GM23338 (cell line): Measurements from ENCODE around the gene WWOX. TPM values are rescaled to one million over a fixed set of nuclear protein-coding genes. Genes with fewer than 3 reads are reported as not detected.

Source experiments
- ATAC-seq: fragments of 200-7000 bp; cut with Tn5 transposase; 3 replicates; pipeline ENCODE4 v1.9.1; 2020
- DNase-seq: peaks from one replicate; pipeline ENCODE4 v3.0.0-alpha.2; 2015; ENCODE audit warnings: low spot score
- H2AFZ ChIP-seq: fragments of 200-600 bp; sonication (generic); 2 replicates; pipeline ENCODE4 v1.8.0; 2016; ENCODE audit warnings: antibody characterized with exemption, mild to moderate bottlenecking, moderate library complexity
- H3F3A ChIP-seq: fragments of 200-600 bp; sonication (generic); replicated peaks from 2 replicates; pipeline ENCODE4 v1.8.0; 2017; ENCODE audit warnings: antibody characterized with exemption, mixed run types, low read depth
- H3K27ac ChIP-seq: fragments of 200-600 bp; sonication (generic); 2 replicates; pipeline ENCODE4 v1.6.1; 2016; ENCODE audit warnings: low read depth
- H3K27me3 ChIP-seq: fragments of 200-600 bp; sonication (generic); 2 replicates; pipeline ENCODE4 v1.8.0; 2016; ENCODE audit warnings: mild to moderate bottlenecking, mixed run types, moderate library complexity; ENCODE audit not compliant: insufficient read depth
- H3K36me3 ChIP-seq: fragments of 200-600 bp; sonication (generic); 2 replicates; pipeline ENCODE4 v1.8.0; 2016; ENCODE audit warnings: mild to moderate bottlenecking; ENCODE audit not compliant: insufficient read depth
- H3K4me1 ChIP-seq: fragments of 200-600 bp; sonication (generic); 2 replicates; pipeline ENCODE4 v1.8.0; 2016; ENCODE audit warnings: mild to moderate bottlenecking, moderate library complexity; ENCODE audit not compliant: insufficient read depth
- H3K4me2 ChIP-seq: fragments of 200-600 bp; sonication (generic); 2 replicates; pipeline ENCODE4 v1.7.1; 2017; ENCODE audit warnings: mixed run types
- H3K4me3 ChIP-seq: fragments of 200-600 bp; sonication (generic); 2 replicates; pipeline ENCODE4 v1.6.1; 2016; ENCODE audit warnings: mixed run types
- H3K79me2 ChIP-seq: fragments of 200-600 bp; sonication (generic); replicated peaks from 2 replicates; pipeline ENCODE4 v1.8.0; 2017; ENCODE audit warnings: mild to moderate bottlenecking; ENCODE audit not compliant: insufficient read depth
- H3K9me2 ChIP-seq: fragments of 200-600 bp; sonication (generic); 2 replicates; pipeline ENCODE4 v1.8.0; 2017; ENCODE audit not compliant: insufficient read depth
- H4K20me1 ChIP-seq: fragments of 200-600 bp; sonication (generic); replicated peaks from 2 replicates; pipeline ENCODE4 v1.8.0; 2017; ENCODE audit warnings: mild to moderate bottlenecking; ENCODE audit not compliant: insufficient read depth
- H3K27ac Mint-ChIP-seq: 2 replicates; pipeline ENCODE4 v1.8.0; 2020; ENCODE audit warnings: inconsistent platforms, mild to moderate bottlenecking, moderate library complexity, mixed read lengths
- H3K27me3 Mint-ChIP-seq: 3 replicates; pipeline ENCODE4 v1.8.0; 2022; ENCODE audit warnings: low read depth, mild to moderate bottlenecking, moderate library complexity, mixed read lengths, inconsistent platforms; ENCODE audit not compliant: insufficient read depth, poor library complexity
- H3K36me3 Mint-ChIP-seq: 3 replicates; pipeline ENCODE4 v1.8.0; 2021; ENCODE audit warnings: low read depth, mild to moderate bottlenecking, inconsistent platforms, moderate library complexity, mixed read lengths
- H3K4me1 Mint-ChIP-seq: 3 replicates; pipeline ENCODE4 v1.8.0; 2020; ENCODE audit warnings: mild to moderate bottlenecking, inconsistent platforms, mixed read lengths
- H3K4me3 Mint-ChIP-seq: 3 replicates; pipeline ENCODE4 v1.8.0; 2021; ENCODE audit warnings: moderate library complexity, mild to moderate bottlenecking, inconsistent platforms, mixed read lengths
- H3K9me3 Mint-ChIP-seq: 3 replicates; pipeline ENCODE4 v1.8.0; 2020; ENCODE audit warnings: moderate library complexity, mild to moderate bottlenecking, inconsistent platforms, mixed read lengths
- CREB1 ChIP-seq: fragments of 250-450 bp; sonication (Bioruptor Pico); IDR thresholded peaks from 2 replicates; pipeline ENCODE4 v1.5.0; 2020; ENCODE audit warnings: low read depth, mild to moderate bottlenecking, moderate library complexity
- ETS1 ChIP-seq: IDR thresholded peaks from 2 replicates; pipeline ENCODE4 v1.6.1; 2016; ENCODE audit warnings: antibody characterized with exemption
- EZH2 ChIP-seq: fragments of 200-600 bp; sonication (generic); IDR thresholded peaks from one replicate; pipeline ENCODE4 v1.8.0; 2017; ENCODE audit warnings: antibody characterized with exemption, mild to moderate bottlenecking, low read depth; ENCODE audit not compliant: unreplicated experiment
- EZH2phosphoT487 ChIP-seq: fragments of 200-600 bp; sonication (generic); IDR thresholded peaks from one replicate; pipeline ENCODE4 v1.8.1; 2018; ENCODE audit warnings: antibody characterized with exemption; ENCODE audit not compliant: unreplicated experiment
- JUNB ChIP-seq: IDR thresholded peaks from one replicate; pipeline ENCODE4 v1.6.1; 2016; ENCODE audit warnings: antibody characterized with exemption; ENCODE audit not compliant: unreplicated experiment
- NANOG ChIP-seq: IDR thresholded peaks from 2 replicates; pipeline ENCODE4 v1.6.1; 2016; ENCODE audit warnings: antibody characterized with exemption, borderline replicate concordance
- POLR2AphosphoS5 ChIP-seq: IDR thresholded peaks from 2 replicates; pipeline ENCODE4 v1.6.1; 2016; ENCODE audit warnings: antibody characterized with exemption, low read depth
- REST ChIP-seq: IDR thresholded peaks from one replicate; pipeline ENCODE4 v1.6.1; 2018; ENCODE audit warnings: antibody characterized with exemption; ENCODE audit not compliant: unreplicated experiment
- STAT1 ChIP-seq: IDR thresholded peaks from one replicate; pipeline ENCODE4 v1.6.1; 2016; ENCODE audit warnings: antibody characterized with exemption; ENCODE audit not compliant: unreplicated experiment
- ZNF114 ChIP-seq: fragments of 250-450 bp; sonication (Bioruptor Pico); IDR thresholded peaks from 2 replicates; pipeline ENCODE4 v1.5.0; 2020; ENCODE audit warnings: mild to moderate bottlenecking, moderate library complexity
- ZNF331 ChIP-seq: fragments of 250-450 bp; sonication (Bioruptor Pico); IDR thresholded peaks from 2 replicates; pipeline ENCODE4 v1.5.0; 2020; ENCODE audit warnings: low read depth, mild to moderate bottlenecking, moderate library complexity
- polyA plus RNA-seq: library from polyadenylated mRNA; unstranded; fragments of >200 nt; fragmentation: Nextera tagmentation; extraction: Ambion mirVana; gene quantifications from 2 replicates; pipeline ENCODE4 v1.2.1, GENCODE V29; 2016
- total RNA-seq: library from RNA; depleted of rRNA; stranded (reverse); fragments of >200 nt; shearing (Covaris generic); gene quantifications from 2 replicates; pipeline ENCODE4 v1.2.3, GENCODE V29; 2014
- TF ChIP-seq, protein P1 (sequence below), 2 experiments: fragments of 200-600 bp in 1 of 2; sonication (generic) in 1 of 2; conservative IDR thresholded peaks; 2 replicates each; pipeline versions ENCODE4 v1.5.1 to v1.6.1; 2016 to 2017; ENCODE audit warnings: antibody characterized with exemption in 2 of 2, low read depth in 2 of 2, mild to moderate bottlenecking in 2 of 2, moderate library complexity in 1 of 2

The WWOX gene
- total and polyA plus RNA-seq, 2 experiments from 2014 or later: 10.0 to 19.3 TPM

GRCh38 chr16:78220571-78220970 lies 121.1 kb downstream of the WWOX start (continued):
- no peak for TF ChIP-seq EZH2phosphoT487
- no peak for TF ChIP-seq POLR2AphosphoS5
- no peak for TF ChIP-seq ZNF331
- TF ChIP-seq STAT1: no peak
- no peak for TF ChIP-seq ETS1
- TF ChIP-seq REST: no peak

DNA sequence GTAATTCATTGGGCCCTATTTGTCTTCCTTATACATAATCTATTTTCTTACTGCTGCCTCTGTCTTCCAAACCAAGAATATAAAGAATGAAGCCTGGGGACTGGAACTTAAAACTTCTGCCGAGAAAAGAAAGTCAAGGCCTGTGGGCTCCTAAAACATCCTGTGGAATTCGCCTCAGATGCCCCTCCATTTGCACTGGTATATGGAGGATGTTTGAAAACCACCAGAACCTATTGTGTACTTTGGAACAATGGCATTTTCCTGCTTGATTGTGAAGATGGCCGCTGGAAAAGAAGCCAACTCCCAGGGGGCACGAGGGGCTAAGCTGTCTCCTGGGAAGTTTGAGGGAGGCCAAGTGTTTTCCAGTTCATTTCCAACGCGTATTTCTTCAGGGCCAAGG lies 122.4 kb downstream of the WWOX start:
- Mint-ChIP-seq H3K36me3 (no peaks in the 10 kb centered on the region), H3K27ac (no peak overlapping the region), H3K4me3 (no peak overlapping the region), H3K4me1 (no peaks in the 10 kb centered on the region), H3K27me3 (peaks cover 2% of the 10 kb centered on the region), H3K9me3 (0 out of 3 replicates have a peak, but pooled peaks cover 3% of the 10 kb centered on the region)
- H3F3A ChIP-seq: no peaks in the 10 kb centered on the region
- DNase-seq: no peak
- no peak overlapping the region for H2AFZ ChIP-seq
- H3K79me2 ChIP-seq: no peaks in the 10 kb centered on the region
- no peak overlapping the region for H3K27ac ChIP-seq
- H4K20me1 ChIP-seq: no peaks in the 10 kb centered on the region
- no peak overlapping the region for H3K4me3 ChIP-seq
- H3K36me3 ChIP-seq: no peaks in the 10 kb centered on the region
- H3K4me2 ChIP-seq: no peak overlapping the region
- no peaks in the 10 kb centered on the region for H3K9me2 ChIP-seq
- ATAC-seq: no peak
- H3K27me3 ChIP-seq: no peaks in the 10 kb centered on the region
- no peaks in the 10 kb centered on the region for H3K4me1 ChIP-seq
- TF ChIP-seq EZH2phosphoT487: no peak
- no peak for TF ChIP-seq JUNB
- TF ChIP-seq ZNF114 (CRISPR knock-in tag): no peak
- no peak for TF ChIP-seq STAT1
- no peak for TF ChIP-seq EZH2
- TF ChIP-seq NANOG: no peak
- TF ChIP-seq POLR2AphosphoS5: no peak
- TF ChIP-seq ZNF331: no peak
- no peak for TF ChIP-seq CREB1 (CRISPR knock-in tag)
- TF ChIP-seq, protein P1, sequence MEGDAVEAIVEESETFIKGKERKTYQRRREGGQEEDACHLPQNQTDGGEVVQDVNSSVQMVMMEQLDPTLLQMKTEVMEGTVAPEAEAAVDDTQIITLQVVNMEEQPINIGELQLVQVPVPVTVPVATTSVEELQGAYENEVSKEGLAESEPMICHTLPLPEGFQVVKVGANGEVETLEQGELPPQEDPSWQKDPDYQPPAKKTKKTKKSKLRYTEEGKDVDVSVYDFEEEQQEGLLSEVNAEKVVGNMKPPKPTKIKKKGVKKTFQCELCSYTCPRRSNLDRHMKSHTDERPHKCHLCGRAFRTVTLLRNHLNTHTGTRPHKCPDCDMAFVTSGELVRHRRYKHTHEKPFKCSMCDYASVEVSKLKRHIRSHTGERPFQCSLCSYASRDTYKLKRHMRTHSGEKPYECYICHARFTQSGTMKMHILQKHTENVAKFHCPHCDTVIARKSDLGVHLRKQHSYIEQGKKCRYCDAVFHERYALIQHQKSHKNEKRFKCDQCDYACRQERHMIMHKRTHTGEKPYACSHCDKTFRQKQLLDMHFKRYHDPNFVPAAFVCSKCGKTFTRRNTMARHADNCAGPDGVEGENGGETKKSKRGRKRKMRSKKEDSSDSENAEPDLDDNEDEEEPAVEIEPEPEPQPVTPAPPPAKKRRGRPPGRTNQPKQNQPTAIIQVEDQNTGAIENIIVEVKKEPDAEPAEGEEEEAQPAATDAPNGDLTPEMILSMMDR (conservative IDR thresholded peaks at IDR 0.05; ENCODE audit: low read depth in 2 of 2): no peak
- TF ChIP-seq REST: no peak
- no peak for TF ChIP-seq ETS1
